Activated naive CD8-positive, alpha-beta T cell treated with anti-CD3 and anti-CD28 coated beads for 36 hours (primary cell): ENCODE measurements around the gene PAX8. TPM values are rescaled to one million over a fixed set of nuclear protein-coding genes. Genes with fewer than 3 reads are reported as not detected.

Experiments
- DNase-seq: peaks from one replicate; pipeline ENCODE4 v3.0.0; 2021
- H3K27ac Mint-ChIP-seq: one replicate; pipeline ENCODE4 v1.8.0; 2022; ENCODE audit warnings: mild to moderate bottlenecking, moderate library complexity, mixed read lengths
- H3K27me3 Mint-ChIP-seq: one replicate; pipeline ENCODE4 v1.8.0; 2022; ENCODE audit warnings: mild to moderate bottlenecking, mixed read lengths
- H3K36me3 Mint-ChIP-seq: one replicate; pipeline ENCODE4 v1.8.0; 2021; ENCODE audit warnings: mild to moderate bottlenecking, mixed read lengths
- H3K4me1 Mint-ChIP-seq: one replicate; pipeline ENCODE4 v1.8.0; 2021; ENCODE audit warnings: mixed read lengths
- H3K4me3 Mint-ChIP-seq: one replicate; pipeline ENCODE4 v1.8.0; 2022; ENCODE audit warnings: mild to moderate bottlenecking, moderate library complexity, mixed read lengths
- H3K9me3 Mint-ChIP-seq: one replicate; pipeline ENCODE4 v1.8.0; 2022; ENCODE audit warnings: mixed read lengths
- total RNA-seq, 2 experiments: library from RNA; stranded (reverse); gene quantifications; one replicate each; pipeline ENCODE4 v1.2.3, GENCODE V29; 2021

Gene PAX8
- total RNA-seq, 2 experiments from 2014 or later = 2.0 to 2.3 TPM

DNA sequence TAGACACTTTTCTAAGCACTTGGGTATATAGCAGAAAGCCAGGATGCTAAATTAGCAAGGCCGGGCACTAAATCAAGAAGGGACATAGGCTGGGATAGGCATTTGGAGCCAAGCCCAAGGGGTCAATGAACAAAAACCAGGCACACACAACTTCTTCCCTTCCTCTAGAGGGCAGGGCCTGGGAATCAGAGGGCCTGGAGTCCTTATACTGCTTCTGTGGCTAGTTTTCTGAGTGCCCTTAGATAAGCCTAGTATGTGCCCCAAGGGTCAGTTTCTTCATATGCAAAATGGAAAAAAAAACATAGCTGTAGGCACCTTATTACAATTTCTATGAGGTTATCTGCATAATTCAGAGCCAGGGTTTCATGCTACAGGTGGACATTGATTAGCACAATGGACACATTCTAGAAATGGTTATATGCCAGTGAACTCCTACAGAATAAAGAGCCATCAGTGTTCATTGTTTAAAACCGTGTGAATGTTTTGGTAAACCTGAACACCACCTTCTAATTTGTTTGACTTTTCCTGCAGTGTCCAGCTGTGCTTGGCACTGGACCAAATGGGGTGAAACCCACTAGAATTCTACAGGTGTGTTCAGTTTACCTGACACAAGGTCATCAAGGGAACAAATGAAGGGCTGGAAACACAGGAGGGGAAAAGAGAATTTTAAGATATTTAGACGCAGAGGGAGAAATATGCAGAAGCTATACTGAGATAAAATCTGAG, 49.6 kb downstream of the PAX8 start:
- Mint-ChIP-seq H3K9me3 (no peaks in the 10 kb centered on the region), H3K27me3 (no peaks in the 10 kb centered on the region), H3K4me3 (no peak overlapping the region), H3K36me3 (peaks cover 2% of the 10 kb centered on the region), H3K4me1 (peaks cover 22% of the 10 kb centered on the region), H3K27ac (no peak overlapping the region)
- DNase-seq = no peak

- DNase-seq = no peak
- no peak overlapping the region for H3K27ac Mint-ChIP-seq
- peaks cover 20% of the 10 kb centered on the region for H3K4me1 Mint-ChIP-seq
- no peaks in the 10 kb centered on the region for H3K27me3 Mint-ChIP-seq
- no peaks in the 10 kb centered on the region for H3K9me3 Mint-ChIP-seq
- no peak overlapping the region for H3K4me3 Mint-ChIP-seq
- peaks cover 2% of the 10 kb centered on the region for H3K36me3 Mint-ChIP-seq
These were observed 50.4 kb downstream of the PAX8 start for GRCh38 chr2:113228351-113228750.

- Mint-ChIP-seq H3K27ac (no peak overlapping the region), H3K36me3 (peaks cover 2% of the 10 kb centered on the region), H3K4me1 (peaks cover 20% of the 10 kb centered on the region), H3K27me3 (no peaks in the 10 kb centered on the region), H3K4me3 (no peak overlapping the region), H3K9me3 (no peaks in the 10 kb centered on the region)
- DNase-seq = no peak
These were observed 51.0 kb downstream of the PAX8 start for GRCh38 chr2:113227698-113228097.

DNA sequence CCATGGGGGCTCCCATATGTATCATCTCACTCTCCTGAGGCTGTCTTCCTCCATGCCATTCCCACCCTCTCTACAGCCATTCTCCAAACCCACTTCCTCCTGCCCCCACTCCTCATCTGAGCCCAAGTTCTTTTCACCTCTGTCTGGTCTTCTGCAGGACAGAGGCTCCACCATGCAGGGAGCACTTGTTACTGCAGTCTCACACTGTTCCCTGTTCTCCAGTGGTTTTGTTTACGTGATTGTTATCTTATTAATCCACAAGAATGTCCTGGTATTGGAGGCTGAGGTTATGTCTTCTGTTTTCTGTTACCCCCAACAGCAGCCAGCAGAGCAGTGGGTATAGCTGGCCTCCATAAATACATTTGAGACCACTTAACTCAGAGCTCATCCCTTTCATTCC, 51.4 kb downstream of the PAX8 start:
- no peak overlapping the region for H3K4me3 Mint-ChIP-seq
- no peaks in the 10 kb centered on the region for H3K9me3 Mint-ChIP-seq
- H3K27ac Mint-ChIP-seq = no peak overlapping the region
- no peaks in the 10 kb centered on the region for H3K27me3 Mint-ChIP-seq
- H3K4me1 Mint-ChIP-seq = peaks cover 20% of the 10 kb centered on the region
- peaks cover 2% of the 10 kb centered on the region for H3K36me3 Mint-ChIP-seq
- no peak for DNase-seq

DNA sequence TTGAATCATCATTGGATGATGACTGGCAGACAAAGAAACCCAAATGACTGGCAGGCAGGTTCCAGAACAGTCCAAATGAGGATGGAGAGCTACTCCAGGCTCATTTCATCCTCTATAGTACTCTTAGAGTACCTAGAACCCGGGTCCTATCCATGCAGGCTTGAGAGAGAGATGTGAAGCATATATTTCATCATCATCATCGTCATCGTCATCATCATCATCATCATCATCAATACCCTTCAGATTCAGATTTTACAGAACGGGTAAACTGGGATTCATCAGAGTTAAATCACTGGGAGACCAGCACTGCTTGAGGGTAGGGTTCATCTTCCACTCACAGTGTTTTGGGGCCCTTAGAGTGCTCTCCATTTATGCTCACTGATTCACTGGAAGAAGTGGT, 52.3 kb downstream of the PAX8 start:
- peaks cover 20% of the 10 kb centered on the region for H3K4me1 Mint-ChIP-seq
- no peaks in the 10 kb centered on the region for H3K9me3 Mint-ChIP-seq
- no peaks in the 10 kb centered on the region for H3K27me3 Mint-ChIP-seq
- no peak overlapping the region for H3K4me3 Mint-ChIP-seq
- peaks cover 2% of the 10 kb centered on the region for H3K36me3 Mint-ChIP-seq
- no peak for DNase-seq
- H3K27ac Mint-ChIP-seq = no peak overlapping the region

DNA sequence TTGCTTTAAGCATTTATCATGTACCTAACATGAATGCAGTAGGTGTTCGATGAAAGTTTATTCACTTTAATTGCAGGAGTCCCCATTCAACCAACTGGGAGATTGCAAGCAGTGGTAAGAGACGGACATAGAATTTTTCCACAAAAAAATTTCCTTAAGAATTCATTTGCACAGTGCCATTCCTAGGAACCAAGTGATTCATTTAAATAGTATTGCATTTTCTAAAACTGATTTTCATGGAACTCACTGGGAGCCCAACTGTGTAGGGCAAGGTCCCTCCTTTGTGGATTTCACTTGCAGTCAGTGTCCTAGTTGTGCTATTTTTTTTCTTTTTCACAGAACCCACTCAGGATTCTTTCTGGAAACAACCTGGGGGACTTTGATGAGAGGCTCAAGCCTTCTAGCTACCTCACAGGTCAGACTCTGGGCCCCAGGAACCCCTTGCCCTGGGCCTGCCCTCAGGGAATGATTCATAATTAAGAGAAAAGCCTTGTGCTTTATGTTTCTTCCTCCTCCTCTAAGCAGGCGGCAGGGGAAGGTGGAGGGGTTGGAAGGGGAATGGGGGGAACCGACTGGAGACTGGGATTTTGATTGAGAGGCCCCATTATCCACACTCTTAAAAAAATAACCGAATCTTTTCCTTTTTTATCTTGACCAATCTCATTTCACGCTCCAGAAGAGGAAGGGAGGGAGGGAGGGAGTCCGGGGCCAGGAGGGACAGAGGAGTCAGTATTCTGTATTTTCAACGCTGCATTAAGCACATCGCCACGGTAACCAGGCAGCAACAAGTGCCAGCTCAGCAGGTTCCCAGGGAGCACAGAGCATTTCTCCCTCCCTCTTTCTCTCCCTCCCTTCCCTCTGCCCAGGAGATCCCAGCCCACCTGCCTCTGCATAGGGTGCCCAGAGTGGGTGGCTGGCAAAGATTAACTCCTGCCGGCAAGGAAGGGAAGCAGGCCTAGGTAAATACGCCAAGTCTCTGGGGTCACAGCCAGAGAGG, 53.2 kb downstream of the PAX8 start:
- no peak overlapping the region for H3K4me3 Mint-ChIP-seq
- DNase-seq = no peak
- H3K4me1 Mint-ChIP-seq = peaks cover 12% of the 10 kb centered on the region
- H3K9me3 Mint-ChIP-seq = no peaks in the 10 kb centered on the region
- H3K36me3 Mint-ChIP-seq = peaks cover 2% of the 10 kb centered on the region
- H3K27ac Mint-ChIP-seq = no peak overlapping the region
- H3K27me3 Mint-ChIP-seq = no peaks in the 10 kb centered on the region

GRCh38 chr2:113224647-113225236, 54.0 kb downstream of the PAX8 start:
- DNase-seq = no peak
- no peaks in the 10 kb centered on the region for H3K9me3 Mint-ChIP-seq

GRCh38 chr2:113223813-113224212, 54.9 kb downstream of the PAX8 start:
- H3K27ac Mint-ChIP-seq = no peak overlapping the region
- H3K36me3 Mint-ChIP-seq = peaks cover 2% of the 10 kb centered on the region
- H3K4me1 Mint-ChIP-seq = peaks cover 2% of the 10 kb centered on the region
- H3K27me3 Mint-ChIP-seq = no peaks in the 10 kb centered on the region
- no peak overlapping the region for H3K4me3 Mint-ChIP-seq
- DNase-seq = no peak
- H3K9me3 Mint-ChIP-seq = no peaks in the 10 kb centered on the region

More at GRCh38 chr2:113224647-113225236, 54.0 kb downstream of the PAX8 start:
- no peaks in the 10 kb centered on the region for H3K27me3 Mint-ChIP-seq
- no peak overlapping the region for H3K27ac Mint-ChIP-seq
- peaks cover 2% of the 10 kb centered on the region for H3K36me3 Mint-ChIP-seq
- H3K4me3 Mint-ChIP-seq = no peak overlapping the region
- H3K4me1 Mint-ChIP-seq = peaks cover 6% of the 10 kb centered on the region

DNA sequence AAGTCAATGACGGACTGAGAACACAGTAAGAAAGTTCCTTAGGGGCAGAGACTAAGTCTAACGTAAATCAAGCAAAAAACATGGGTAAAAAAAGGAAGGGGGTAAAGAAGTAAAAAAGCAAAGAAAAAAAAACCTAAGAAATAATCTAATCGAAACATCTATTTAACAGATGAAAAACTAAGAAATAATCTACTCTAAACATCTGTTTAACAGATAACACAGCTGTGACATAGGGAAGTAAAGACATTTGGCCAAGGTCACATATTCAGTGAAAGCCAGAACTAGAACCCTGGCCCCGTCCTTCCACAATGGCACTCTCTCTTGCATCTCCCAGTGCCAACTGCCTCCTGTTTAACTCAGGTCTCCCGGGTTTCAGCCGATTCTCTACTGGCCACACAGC, 56.9 kb downstream of the PAX8 start:
- peaks cover 19% of the 10 kb centered on the region for H3K4me1 Mint-ChIP-seq

DNA sequence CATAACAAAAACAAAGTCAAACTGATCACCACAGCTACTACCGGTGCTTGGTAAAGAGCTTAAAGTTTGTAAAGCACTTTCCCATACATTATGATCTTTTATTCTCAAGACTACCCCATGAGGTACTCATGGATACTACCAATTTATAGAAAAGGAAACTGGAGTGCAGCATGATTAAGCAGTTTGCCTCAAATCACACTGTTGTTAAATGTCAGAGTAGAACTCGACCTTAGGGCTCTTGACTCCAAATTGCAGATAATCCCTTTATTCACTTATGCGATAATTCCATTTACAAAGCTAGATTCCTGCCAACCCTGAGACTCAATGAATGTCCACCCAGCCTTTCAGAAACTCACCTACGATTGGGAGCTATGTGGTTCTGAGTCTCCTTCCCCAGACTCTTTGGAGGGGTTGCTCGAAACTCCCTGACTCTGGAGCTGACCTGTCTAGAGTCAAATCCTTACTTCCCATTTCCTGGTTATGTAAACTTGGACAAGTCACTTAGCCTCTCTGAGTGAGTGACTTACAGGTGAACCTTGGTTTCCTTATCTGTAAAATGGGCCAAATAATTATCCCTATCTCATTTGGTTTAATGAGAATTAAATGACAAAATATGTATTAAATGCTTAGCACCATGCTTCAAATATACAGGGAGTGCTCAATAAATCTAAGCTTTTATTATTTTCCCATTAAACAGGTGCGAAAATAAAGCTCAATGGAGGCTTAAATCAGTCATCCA, 57.6 kb downstream of the PAX8 start:
- Mint-ChIP-seq H3K4me1 (peaks cover 19% of the 10 kb centered on the region), H3K27me3 (no peaks in the 10 kb centered on the region), H3K27ac (no peak overlapping the region), H3K4me3 (no peak overlapping the region), H3K9me3 (no peaks in the 10 kb centered on the region), H3K36me3 (peaks cover 2% of the 10 kb centered on the region)
- DNase-seq = no peak

More for the DNA sequence above, 56.9 kb downstream of the PAX8 start:
- Mint-ChIP-seq H3K27ac (no peak overlapping the region), H3K27me3 (no peaks in the 10 kb centered on the region), H3K36me3 (peaks cover 2% of the 10 kb centered on the region), H3K4me3 (no peak overlapping the region), H3K9me3 (no peaks in the 10 kb centered on the region)
- DNase-seq = no peak

DNA sequence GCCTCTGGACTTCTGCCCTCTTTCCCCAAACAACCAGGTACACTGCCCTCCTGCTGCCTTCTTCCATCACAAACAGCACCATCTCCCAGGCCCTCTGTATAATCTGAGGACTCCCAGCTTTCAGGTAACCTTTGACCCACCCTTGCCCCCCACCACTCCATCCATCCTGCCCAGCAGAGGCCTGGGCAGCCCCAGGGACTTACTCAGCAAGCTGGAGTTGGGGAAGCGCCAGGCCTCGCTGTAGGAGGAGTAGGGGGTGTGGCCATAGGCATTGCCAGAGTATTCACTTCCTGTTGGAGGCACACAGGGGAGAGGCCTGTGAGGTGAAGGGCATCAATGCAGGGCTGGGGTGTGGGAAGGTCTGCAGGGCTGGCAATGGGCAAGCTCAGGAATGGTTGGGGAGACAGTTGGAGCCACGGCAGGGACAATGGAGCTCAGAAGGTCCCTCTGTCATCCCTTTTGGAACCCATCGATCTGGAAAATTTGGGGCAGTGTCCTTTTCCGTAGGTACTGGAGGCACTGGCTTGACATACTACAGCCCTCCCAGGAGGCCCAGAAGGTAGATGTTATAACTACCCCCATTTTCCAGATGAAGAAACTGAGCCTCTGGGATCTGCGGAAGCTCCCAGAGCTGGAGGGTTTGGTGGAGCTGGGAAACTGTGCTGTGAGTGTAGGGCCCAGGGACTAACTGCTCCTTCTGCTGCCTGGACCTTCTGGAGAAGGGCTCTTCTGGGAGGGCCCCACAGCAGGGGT, 58.7 kb downstream of the PAX8 start:
- Mint-ChIP-seq H3K9me3 (no peaks in the 10 kb centered on the region), H3K27me3 (no peaks in the 10 kb centered on the region), H3K36me3 (peaks cover 2% of the 10 kb centered on the region), H3K4me1 (peaks cover 19% of the 10 kb centered on the region), H3K4me3 (no peak overlapping the region), H3K27ac (no peak overlapping the region)
- DNase-seq = no peak

DNA sequence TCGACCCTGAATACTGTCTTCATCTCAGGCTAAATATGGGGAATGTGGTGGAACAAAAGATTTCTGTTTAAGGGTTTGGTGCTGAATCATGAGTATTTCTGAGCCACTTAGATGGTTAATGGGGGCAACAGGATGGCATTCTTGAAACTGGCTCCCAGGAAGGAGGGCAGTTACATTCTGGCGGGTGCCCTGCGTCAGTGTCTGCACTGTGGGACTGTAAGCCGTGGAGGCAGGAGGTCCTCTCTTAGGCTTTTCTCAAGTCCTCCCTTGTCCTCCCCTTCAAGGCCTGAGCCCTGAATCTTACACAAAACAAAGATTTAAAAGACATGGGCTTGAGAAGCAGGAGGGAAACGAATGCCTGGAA, 59.2 kb downstream of the PAX8 start:
- Mint-ChIP-seq H3K27me3 (no peaks in the 10 kb centered on the region), H3K27ac (no peak overlapping the region), H3K9me3 (no peaks in the 10 kb centered on the region), H3K4me3 (no peak overlapping the region), H3K36me3 (peaks cover 2% of the 10 kb centered on the region), H3K4me1 (peaks cover 19% of the 10 kb centered on the region)
- no peak for DNase-seq

- no peak for DNase-seq
- Mint-ChIP-seq H3K9me3 (no peaks in the 10 kb centered on the region), H3K27ac (no peak overlapping the region), H3K36me3 (no peaks in the 10 kb centered on the region), H3K4me3 (no peak overlapping the region), H3K4me1 (peaks cover 19% of the 10 kb centered on the region), H3K27me3 (no peaks in the 10 kb centered on the region)
These were observed 59.7 kb downstream of the PAX8 start for GRCh38 chr2:113219092-113219441.
